HepG2 (cell line): Measurements from ENCODE around the gene MYOM1. TPM values are rescaled to one million over a fixed set of nuclear protein-coding genes. Genes with fewer than 3 reads are reported as not detected.

Experiments used
- ATAC-seq: fragments of 200-7000 bp; cut with Tn5 transposase; 3 replicates; pipeline ENCODE4 v1.9.1; 2020; ENCODE audit warnings: mild to moderate bottlenecking, moderate library complexity
- BruUV-seq: library from RNA; stranded (reverse); fragments of 400-500 nt; replicated peaks from 2 replicates; lab custom pipeline; 2021; lab: Mats Ljungman, UMichigan
- CTCF ChIA-PET: fragments of 300-600 bp; formaldehyde crosslinking; extraction: SDS; loops from one replicate; lab custom pipeline; 2021; ENCODE audit warnings: low total read pairs, inconsistent platforms, low intra/inter-chr PET ratio; lab: Yijun Ruan, JAX
- POLR2A ChIA-PET: fragments of 350-600 bp; sonication (Branson Sonifier 250); formaldehyde crosslinking; loops from one replicate; lab custom pipeline; 2020; ENCODE audit warnings: antibody characterized with exemption, inconsistent platforms; lab: Yijun Ruan, JAX
- DNase-seq: peaks from one replicate; pipeline ENCODE4 v3.0.0-alpha.2; 2015; ENCODE audit warnings: low spot score
- FAIRE-seq: peaks from 3 replicates; lab custom pipeline; 2011; peaks lifted over from hg19 to GRCh38; lab: Jason Lieb, UNC
- H2AFZ ChIP-seq: one replicate; pipeline ENCODE4 v1.6.1; 2011; ENCODE audit warnings: low read length, inconsistent platforms
- H3K27ac ChIP-seq: fragments of 300-600 bp; 3 replicates; pipeline ENCODE4 v1.8.0; 2011; ENCODE audit warnings: mixed run types, mild to moderate bottlenecking, mixed read lengths, low read length, inconsistent platforms; ENCODE audit not compliant: insufficient read depth; ENCODE audit errors: extremely low read length
- H3K27me3 ChIP-seq, 2 experiments: fragments of 200-600 bp in 1 of 2; 2 replicates in 1 of 2; 3 replicates in 1 of 2; pipeline versions ENCODE4 v1.6.0 to v1.8.0; 2011; ENCODE audit warnings: low read length in 2 of 2, mild to moderate bottlenecking in 2 of 2, moderate library complexity in 2 of 2, inconsistent platforms in 1 of 2; ENCODE audit not compliant: insufficient read depth in 2 of 2, control insufficient read depth in 1 of 2
- H3K36me3 ChIP-seq, 2 experiments: fragments of 200-600 bp in 1 of 2; replicated peaks in 1 of 2; 2 replicates in 1 of 2; 3 replicates in 1 of 2; pipeline versions ENCODE4 v1.5.1 to v1.8.0; 2011; ENCODE audit warnings: low read length in 2 of 2, inconsistent platforms in 1 of 2; ENCODE audit not compliant: insufficient read depth in 2 of 2, control insufficient read depth in 1 of 2
- H3K4me1 ChIP-seq: 2 replicates; pipeline ENCODE4 v1.5.1; 2012; ENCODE audit warnings: low read length, inconsistent platforms; ENCODE audit not compliant: insufficient read depth
- H3K4me2 ChIP-seq: 2 replicates; pipeline ENCODE4 v1.6.0; 2011; ENCODE audit warnings: low read depth, low read length, inconsistent platforms
- H3K4me3 ChIP-seq, 3 experiments: fragments of 200-600 bp in 1 of 3; sonication (generic), shearing (Covaris generic) in 1 of 3; replicated peaks in 1 of 3; 2 replicates each; pipeline ENCODE4 v1.5.1; 2011 to 2016; ENCODE audit warnings: low read length in 3 of 3, inconsistent platforms in 2 of 3, low read depth in 2 of 3, mild to moderate bottlenecking in 2 of 3, control low read depth in 1 of 3, mixed read lengths in 1 of 3; ENCODE audit not compliant: insufficient read depth in 1 of 3
- H3K79me2 ChIP-seq: one replicate; pipeline ENCODE4 v1.6.1; 2011; ENCODE audit warnings: low read length, inconsistent platforms; ENCODE audit not compliant: insufficient read depth
- H3K9ac ChIP-seq: 2 replicates; pipeline ENCODE4 v1.6.0; 2011; ENCODE audit warnings: mild to moderate bottlenecking, low read depth, low read length, inconsistent platforms; ENCODE audit not compliant: insufficient read depth
- H3K9me3 ChIP-seq: 2 replicates; pipeline ENCODE4 v1.5.1; 2012; ENCODE audit warnings: mild to moderate bottlenecking, low read length
- H4K20me1 ChIP-seq: 2 replicates; pipeline ENCODE4 v1.6.0; 2011; ENCODE audit warnings: inconsistent platforms, mild to moderate bottlenecking, low read length, moderate library complexity; ENCODE audit not compliant: insufficient read depth
- ATF3 ChIP-seq: sonication (generic); formaldehyde crosslinking; IDR thresholded peaks from 2 replicates; pipeline ENCODE4 v1.4.0; 2020; ENCODE audit warnings: missing genetic modification reagents
- HOMEZ ChIP-seq: IDR thresholded peaks from 2 replicates; pipeline ENCODE4 v1.6.1; 2016; ENCODE audit warnings: low read depth
- MBNL3 ChIP-seq: fragments of 250-450 bp; sonication (Bioruptor Pico); conservative IDR thresholded peaks from 2 replicates; pipeline ENCODE4 v1.8.0; 2022; ENCODE audit warnings: mild to moderate bottlenecking, inconsistent platforms
- NAIF1 ChIP-seq: sonication (generic); formaldehyde crosslinking; IDR thresholded peaks from 2 replicates; pipeline ENCODE4 v1.5.0; 2020; ENCODE audit warnings: mild to moderate bottlenecking, missing genetic modification reagents, borderline replicate concordance
- PTBP1 ChIP-seq: fragments of 200-400 bp; formaldehyde crosslinking; IDR thresholded peaks from 2 replicates; pipeline ENCODE4 v1.6.1; 2018; ENCODE audit warnings: low read length, low read depth; ENCODE audit not compliant: poor library complexity, severe bottlenecking
- SAP130 ChIP-seq: IDR thresholded peaks from 2 replicates; pipeline ENCODE4 v1.6.1; 2016; ENCODE audit warnings: low read depth
- SRY ChIP-seq: sonication (generic); formaldehyde crosslinking; IDR thresholded peaks from 2 replicates; pipeline ENCODE4 v1.8.0; 2022; ENCODE audit warnings: mild to moderate bottlenecking, missing genetic modification reagents
- STAT5B ChIP-seq: sonication (generic); formaldehyde crosslinking; IDR thresholded peaks from 2 replicates; pipeline ENCODE4 v1.4.0; 2020; ENCODE audit warnings: missing genetic modification reagents
- ZNF121 ChIP-seq: sonication (generic); formaldehyde crosslinking; IDR thresholded peaks from 2 replicates; pipeline ENCODE4 v1.5.0; 2020; ENCODE audit warnings: mild to moderate bottlenecking, missing genetic modification reagents
- ZNF550 ChIP-seq: sonication (generic); formaldehyde crosslinking; IDR thresholded peaks from 2 replicates; pipeline ENCODE4 v1.4.0; 2020; ENCODE audit warnings: mild to moderate bottlenecking, missing genetic modification reagents, borderline replicate concordance
- WGBS: methylation state at CpG from one replicate; pipeline ENCODE4 v1.1.6; 2017; ENCODE audit warnings: low lambda C conversion rate; 5-methylcytosine and 5-hydroxymethylcytosine counted together
- in situ Hi-C: cut with HindIII; loops from 2 replicates; pipeline ENCODE4 v1.10.0; 2017; ENCODE audit warnings: low pct_unique_long_range_greater_than_20kb; ENCODE audit not compliant: extremely low pct_ligation_motif_present
- intact Hi-C: fragments of 100-400 bp; cut with micrococcal nuclease; formaldehyde crosslinking; loops from one replicate; pipeline ENCODE4 v1.10.0; 2022; ENCODE audit not compliant: unreplicated experiment
- polyA plus RNA-seq, 8 experiments: library from polyadenylated mRNA; depleted of rRNA in 3 of 8; stranded (reverse) in 7 of 8; unstranded in 1 of 8; fragments of >200 nt; fragmentation: Illumina TruSeq in 4 of 8; extraction: Trizol in 4 of 8; gene quantifications; 2 replicates each; pipeline versions ENCODE4 v1.2.1 to v1.2.3, GENCODE V29; 2011 to 2016; ENCODE audit warnings: low read depth in 4 of 8, missing spikeins in 1 of 8, mixed read lengths in 1 of 8; ENCODE audit not compliant: insufficient read depth in 1 of 8
- total RNA-seq, 5 experiments: library from RNA; depleted of rRNA; stranded (reverse); fragments of >200 nt; fragmentation: Illumina TruSeq; extraction: Trizol; gene quantifications; 2 replicates each; pipeline ENCODE4 v1.2.3, GENCODE V29; 2016; ENCODE audit warnings: low read depth in 1 of 5
- TF ChIP-seq, protein P1 (sequence below): sonication (generic); formaldehyde crosslinking; IDR thresholded peaks from 2 replicates; pipeline ENCODE4 v1.8.1; 2023; ENCODE audit warnings: mild to moderate bottlenecking, moderate library complexity, missing genetic modification reagents

MYOM1 gene
- total and polyA plus RNA-seq, 2 of the 13 experiments (the other 11 are each of a cell fraction or from before 2014, with no cell fraction given), result 0.46 to 0.98 TPM

GRCh38 chr18:3245853-3246634, 26.3 kb upstream of the MYOM1 start (continued):
- no peak for TF ChIP-seq PTBP1
- no peak for TF ChIP-seq SRY (CRISPR knock-in tag)
- TF ChIP-seq ZNF550 (CRISPR knock-in tag), result no peak
- no peak for TF ChIP-seq MBNL3 (CRISPR knock-in tag)

- no TSS peak for BruUV-seq
- peak overlapping the region; percentile 93 for H3K27ac ChIP-seq
- TF ChIP-seq ATF3 (CRISPR knock-in tag), result no peak
- no peak for TF ChIP-seq SAP130
- TF ChIP-seq, protein P1, sequence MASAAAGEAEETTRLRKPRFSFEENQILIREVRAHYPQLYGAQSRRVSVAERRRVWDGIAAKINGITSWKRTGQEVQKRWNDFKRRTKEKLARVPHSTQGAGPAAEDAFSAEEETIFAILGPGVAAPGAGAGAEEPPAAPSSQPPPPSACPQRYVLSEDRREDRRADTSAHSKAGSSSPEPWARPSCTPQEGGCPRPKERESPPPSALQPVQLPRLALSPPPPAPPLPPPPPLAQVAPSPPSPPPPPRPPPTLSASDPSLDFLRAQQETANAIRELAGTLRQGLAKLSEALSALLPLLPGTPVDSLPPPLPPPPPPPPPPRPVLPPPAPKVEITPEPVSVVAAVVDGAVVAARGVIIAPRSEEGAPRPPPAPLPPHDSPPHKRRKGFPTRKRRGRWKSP, result 0 out of 2 replicates have a peak, but pooled peaks have one; percentile 18
- peak; percentile 96 for TF ChIP-seq ZNF121 (CRISPR knock-in tag)
- no peak for TF ChIP-seq STAT5B (CRISPR knock-in tag)
- TF ChIP-seq HOMEZ (CRISPR knock-in tag), result no peak
- TF ChIP-seq NAIF1 (CRISPR knock-in tag), result peak; percentile 7; the same call in 1 of the 2 replicates
- 20% methylated on average over 1 of the region's 1 CpG for WGBS
- in situ Hi-C loops (loop anchor here (5.0 kb wide), 2 partner anchors 93 to 313 kb away; no protein-coding TSS in a partner anchor), intact Hi-C loops (loop anchor here (5.0 kb wide), 1 partner anchor 43 kb away; no protein-coding TSS in a partner anchor)
- peaks cover 13% of the 10 kb centered on the region for H3K9me3 ChIP-seq
- FAIRE-seq, result no peak
- H3K4me3 ChIP-seq, result peak overlapping the region; percentile 66 to 93 (median 92)
- peak overlapping the region; percentile 96 for H3K4me2 ChIP-seq
- H3K36me3 ChIP-seq, result no peaks in the 10 kb centered on the region; a peak in 1 of 5 replicates
- POLR2A ChIA-PET, result interaction anchor here (1.1 to 5.4 kb wide), 9 partner anchors 11 to 259 kb away, joined by 3 to 54 read pairs (median 8); partner anchors contain the start of gene MYOM1
- DNase-seq, result no peak
- H3K9ac ChIP-seq, result peak overlapping the region; percentile 94; the same call in 1 of the 2 replicates
- ATAC-seq, result no peak
- H3K27me3 ChIP-seq, result no peaks in the 10 kb centered on the region; a peak in 2 of 5 replicates
- H3K4me1 ChIP-seq, result peaks cover 39% of the 10 kb centered on the region
- peaks cover 47% of the 10 kb centered on the region for H3K79me2 ChIP-seq
- no peak overlapping the region for H2AFZ ChIP-seq
- peaks cover 10% of the 10 kb centered on the region; the same call in 1 of the 2 replicates for H4K20me1 ChIP-seq
- CTCF ChIA-PET, result interaction anchor here (1.2 to 2.5 kb wide), 4 partner anchors 58 to 313 kb away, joined by 5 to 16 read pairs (median 11); no protein-coding TSS in a partner anchor
Measured at GRCh38 chr18:3245185-3245564, 25.4 kb upstream of the MYOM1 start.
